ENCODE results near the gene GDF2. TPM values are rescaled to one million over a fixed set of nuclear protein-coding genes. Genes with fewer than 3 reads are reported as not detected.

The GDF2 gene
- total RNA-seq, 1 experiment from 2014 or later: not detected

GRCh38 chr10:47283101-47283630, 39.1 kb upstream of the GDF2 start:
- no peak overlapping the region for H2AK5ac ChIP-seq (ENCODE audit: insufficient read length, low read length)
- H3K4ac ChIP-seq (ENCODE audit: low read depth, low read length): no peak overlapping the region
- Mint-ChIP-seq H3K36me3 (ENCODE audit: insufficient read depth in 1 of 3, low read depth in 3 of 3) (no peaks in the 10 kb centered on the region; a peak in 1 of 7 replicates), H3K27me3 (ENCODE audit: low read depth) (peaks cover 10% of the 10 kb centered on the region), H3K4me3 (no peak overlapping the region), H3K4me1 (0 out of 4 replicates have a peak, but pooled peaks cover 0 to 4% of the 10 kb centered on the region in 2 experiments), H3K9me3 (no peaks in the 10 kb centered on the region), H3K27ac (peak overlapping the region in 1 of 3 experiments; percentile 15; a peak in 1 of 7 replicates)
- no peak overlapping the region for H3K9ac ChIP-seq (ENCODE audit: extremely low read depth, insufficient read length, low read length)
- H3T11ph ChIP-seq (ENCODE audit: low read length): no peak overlapping the region
- H2BK120ac ChIP-seq (ENCODE audit: low read depth, low read length, poor library complexity, severe bottlenecking): no peak overlapping the region
- H3K23ac ChIP-seq (ENCODE audit: insufficient read length, low read depth, low read length): no peak overlapping the region
- H3K18ac ChIP-seq (ENCODE audit: insufficient read length, low read depth, low read length): no peak overlapping the region
- H2AFZ ChIP-seq (ENCODE audit: low read length): no peak overlapping the region
- H2BK15ac ChIP-seq (ENCODE audit: low read depth, low read length): no peak overlapping the region
- H4K5ac ChIP-seq (ENCODE audit: insufficient read length, low read depth, low read length): no peak overlapping the region
- H3K23me2 ChIP-seq (ENCODE audit: insufficient read length, low read depth, low read length, poor library complexity, severe bottlenecking): no peaks in the 10 kb centered on the region
- H4K20me1 ChIP-seq (ENCODE audit: control insufficient read depth, insufficient read depth, insufficient read length): no peaks in the 10 kb centered on the region
- no peaks in the 10 kb centered on the region for H3K79me2 ChIP-seq (ENCODE audit: insufficient read depth, low read length)
- no CpG with 5 or more reads among the region's 9 CpGs for WGBS (ENCODE audit: extremely low coverage, insufficient read length, low lambda C conversion rate)
- no peaks in the 10 kb centered on the region for H3K9me3 ChIP-seq (ENCODE audit: control insufficient read depth, low read depth, low read length)
- no peak overlapping the region for H2BK5ac ChIP-seq (ENCODE audit: insufficient read length, low read length)
- no peak for TF ChIP-seq CTCF (conservative IDR thresholded peaks at IDR 0.05)
- no peak overlapping the region for H3K4me2 ChIP-seq (ENCODE audit: insufficient read depth, insufficient read length, low read length)
- no peak overlapping the region for H3K27ac ChIP-seq (ENCODE audit: insufficient read length, low read depth, low read length)
- H4K8ac ChIP-seq (replicated peaks; ENCODE audit: insufficient read length, low read depth, low read length): no peak overlapping the region
- H3K79me1 ChIP-seq (ENCODE audit: insufficient read depth, low read depth, low read length, poor library complexity, severe bottlenecking): no peaks in the 10 kb centered on the region
- no peak overlapping the region for H2BK20ac ChIP-seq (ENCODE audit: low read depth, low read length, poor library complexity, severe bottlenecking)
- no peak overlapping the region for H4K91ac ChIP-seq (ENCODE audit: insufficient read length, low read depth, low read length)
- no peak for DNase-seq
- H3K27me3 ChIP-seq (ENCODE audit: insufficient read depth, low read length): no peaks in the 10 kb centered on the region
- no peak overlapping the region for H2BK12ac ChIP-seq (ENCODE audit: insufficient read length, low read depth, low read length)
- H3K4me1 ChIP-seq (ENCODE audit: insufficient read depth, low read length): no peaks in the 10 kb centered on the region
- H3K14ac ChIP-seq (ENCODE audit: insufficient read depth, low read length): no peak overlapping the region
- no peak overlapping the region for H3K56ac ChIP-seq (ENCODE audit: insufficient read length, low read depth, low read length)
